ENCODE results near the gene UST. TPM values are rescaled to one million over a fixed set of nuclear protein-coding genes. Genes with fewer than 3 reads are reported as not detected.

Gene UST
- total RNA-seq, 2 donors from 2014 or later, result 15.3 to 16.3 TPM

GRCh38 chr6:148747471-148748165, 788 bp downstream of the UST start:
- H3K27ac ChIP-seq (ENCODE audit: low read depth, low read length), result no peak overlapping the region
- no peaks in the 10 kb centered on the region for H3K36me3 ChIP-seq (ENCODE audit: control insufficient read depth, insufficient read depth, low read length)
- H3K27me3 Mint-ChIP-seq (ENCODE audit: insufficient read depth), result peaks cover 25% of the 10 kb centered on the region

DNA sequence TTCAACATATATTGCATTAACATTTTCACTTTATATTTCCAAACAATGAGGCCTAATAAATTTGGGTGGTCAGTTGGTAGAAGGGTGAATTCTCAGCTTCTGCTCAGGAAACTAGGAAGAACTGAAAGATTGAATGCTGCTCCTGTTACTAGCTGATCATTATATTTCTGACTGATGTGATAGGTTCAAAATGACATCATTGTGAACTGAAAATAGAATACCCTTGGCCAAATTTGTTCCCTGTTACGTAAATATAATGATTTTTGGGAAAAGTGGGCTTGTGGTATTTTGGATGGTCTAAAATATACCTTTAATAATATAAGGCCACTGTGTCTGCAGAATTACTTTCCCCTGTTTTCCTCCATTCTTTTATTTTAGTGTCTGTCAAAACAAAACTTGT, 2.8 kb downstream of the UST start:
- no peak for TF ChIP-seq CTCF (conservative IDR thresholded peaks at IDR 0.05)
- WGBS, 2 experiments (ENCODE audit: insufficient coverage in 1 of 2, insufficient read length in 1 of 2), result 100% methylated on average over 1 of the region's 1 CpG; no CpG with 5 or more reads in 1 of the 2 experiments
- no peak overlapping the region for H3K4me3 ChIP-seq (ENCODE audit: low read length)
- DNase-seq, result no peak
- H3K9me3 Mint-ChIP-seq, result no peaks in the 10 kb centered on the region
- no peaks in the 10 kb centered on the region for H3K36me3 ChIP-seq (ENCODE audit: control insufficient read depth, insufficient read depth, low read length)
- H3K9ac ChIP-seq (ENCODE audit: extremely low read depth, low read length, poor library complexity, severe bottlenecking), result no peak overlapping the region
- peaks cover 9% of the 10 kb centered on the region for H3K4me1 Mint-ChIP-seq
- no peaks in the 10 kb centered on the region for H3K36me3 Mint-ChIP-seq (ENCODE audit: low read depth)
- peaks cover 20% of the 10 kb centered on the region for H3K27me3 Mint-ChIP-seq (ENCODE audit: insufficient read depth)
- H3K27ac ChIP-seq (ENCODE audit: low read depth, low read length), result no peak overlapping the region
- H3K27ac Mint-ChIP-seq, result no peak overlapping the region
- H3K4me1 ChIP-seq (ENCODE audit: control insufficient read depth, insufficient read depth, low read length), result no peaks in the 10 kb centered on the region
- no peaks in the 10 kb centered on the region for H3K9me3 ChIP-seq (ENCODE audit: control insufficient read depth, low read length)
- H3K27me3 ChIP-seq (ENCODE audit: control insufficient read depth, insufficient read depth, low read length, poor library complexity, severe bottlenecking), result peaks cover 4% of the 10 kb centered on the region
- peak overlapping the region; percentile 88 for H3K4me3 Mint-ChIP-seq

More at GRCh38 chr6:148747471-148748165, 788 bp downstream of the UST start:
- Mint-ChIP-seq H3K27ac (peak overlapping the region; percentile 57), H3K9me3 (no peaks in the 10 kb centered on the region), H3K4me1 (peaks cover 9% of the 10 kb centered on the region), H3K36me3 (ENCODE audit: low read depth) (no peaks in the 10 kb centered on the region), H3K4me3 (peak overlapping the region; percentile 88)
- peaks cover 4% of the 10 kb centered on the region for H3K27me3 ChIP-seq (ENCODE audit: control insufficient read depth, insufficient read depth, low read length, poor library complexity, severe bottlenecking)
- TF ChIP-seq CTCF (conservative IDR thresholded peaks at IDR 0.05), result peak; percentile 19
- peak; percentile 93 for DNase-seq
- 0% methylated on average over 5 to 66 of the region's 66 CpGs for WGBS, 2 experiments (ENCODE audit: insufficient coverage in 1 of 2, insufficient read length in 1 of 2)
- H3K9ac ChIP-seq (ENCODE audit: extremely low read depth, low read length, poor library complexity, severe bottlenecking), result peak overlapping the region; percentile 28
- no peaks in the 10 kb centered on the region for H3K4me1 ChIP-seq (ENCODE audit: control insufficient read depth, insufficient read depth, low read length)
- H3K4me3 ChIP-seq (ENCODE audit: low read length), result peak overlapping the region; percentile 80
- H3K9me3 ChIP-seq (ENCODE audit: control insufficient read depth, low read length), result no peaks in the 10 kb centered on the region

DNA sequence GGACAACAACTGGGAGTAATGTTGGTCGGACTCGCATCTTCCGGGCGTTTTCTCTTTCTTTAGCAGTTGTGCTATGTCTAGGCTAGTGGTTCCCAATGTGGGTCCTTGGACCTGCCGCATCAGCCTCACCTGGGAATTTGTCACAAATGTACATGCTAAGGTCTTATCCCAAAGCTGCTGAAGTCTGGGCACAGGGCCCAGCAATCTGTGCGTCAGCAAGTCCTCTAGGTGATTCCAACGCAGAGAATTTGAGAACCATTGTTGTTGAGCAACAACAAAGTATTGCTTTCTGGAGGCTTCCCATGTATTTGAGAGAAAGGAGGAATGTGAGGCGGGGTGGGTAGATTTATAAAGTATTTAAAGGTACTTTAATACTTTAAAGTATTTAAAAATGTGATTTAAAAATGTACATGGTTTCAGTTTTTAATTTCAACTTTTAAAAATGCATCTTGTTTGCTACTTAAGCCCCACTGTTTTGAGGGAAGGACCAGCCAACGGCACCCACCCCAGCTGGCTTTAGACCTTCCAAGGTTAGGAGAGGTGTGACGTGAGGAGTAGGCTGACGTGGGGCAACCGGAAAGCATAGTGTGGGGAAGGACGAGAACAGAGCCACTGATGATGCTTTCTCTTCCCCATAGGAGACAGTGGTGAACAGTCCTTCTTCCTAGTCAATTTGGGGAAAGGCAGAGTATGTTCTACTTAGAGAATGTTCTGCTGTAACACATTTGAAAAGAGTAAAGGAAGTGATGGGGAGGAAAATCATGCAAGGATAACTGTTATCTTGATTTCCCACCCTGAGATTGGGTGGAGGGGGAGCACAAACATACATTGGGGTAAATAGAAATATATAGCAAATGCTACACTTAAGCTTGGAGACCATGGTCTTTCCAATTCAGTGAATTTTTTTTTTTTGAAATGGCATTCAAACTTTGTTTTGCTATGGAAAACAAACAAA, 4.3 kb downstream of the UST start:
- Histone ChIP-seq H3K27ac (ENCODE audit: low read depth, low read length) (no peak overlapping the region), H3K9ac (ENCODE audit: extremely low read depth, low read length, poor library complexity, severe bottlenecking) (no peak overlapping the region), H3K36me3 (ENCODE audit: control insufficient read depth, insufficient read depth, low read length) (no peaks in the 10 kb centered on the region), H3K9me3 (ENCODE audit: control insufficient read depth, low read length) (no peaks in the 10 kb centered on the region), H3K4me3 (ENCODE audit: low read length) (no peak overlapping the region), H3K27me3 (ENCODE audit: control insufficient read depth, insufficient read depth, low read length, poor library complexity, severe bottlenecking) (no peaks in the 10 kb centered on the region), H3K4me1 (ENCODE audit: control insufficient read depth, insufficient read depth, low read length) (no peaks in the 10 kb centered on the region)
- DNase-seq, result no peak
- Mint-ChIP-seq H3K27me3 (ENCODE audit: insufficient read depth) (peaks cover 11% of the 10 kb centered on the region), H3K4me1 (peaks cover 8% of the 10 kb centered on the region), H3K9me3 (no peaks in the 10 kb centered on the region), H3K4me3 (no peak overlapping the region), H3K27ac (no peak overlapping the region), H3K36me3 (ENCODE audit: low read depth) (no peaks in the 10 kb centered on the region)
- no peak for TF ChIP-seq CTCF (conservative IDR thresholded peaks at IDR 0.05)
- 92 to 95% methylated on average over 10 to 12 of the region's 13 CpGs for WGBS, 2 experiments (ENCODE audit: insufficient coverage in 1 of 2, insufficient read length in 1 of 2)
